NCI-H510A (cell line): Measurements from ENCODE around the gene CYP2B6.
"Not testable (repeated sequence)": the region's sequence is repeated elsewhere in the genome, so short reads cannot be mapped to it uniquely, and the experiment has no call there.

Source experiments
- DNase-seq: peaks from one replicate; lab custom pipeline; 2025; lab: John Stamatoyannopoulos, UW

CYP2B6 gene

GRCh38 chr19:41031916-41032315 is 40.8 kb downstream of the CYP2B6 start:
- no peak for DNase-seq

- not testable (repeated sequence) for DNase-seq
Measured at GRCh38 chr19:41033324-41033723, 42.2 kb downstream of the CYP2B6 start.

- no peak for DNase-seq
Measured at GRCh38 chr19:41039806-41040205, 48.7 kb downstream of the CYP2B6 start.

- DNase-seq = not testable (repeated sequence)
Measured at GRCh38 chr19:41045095-41045494, 54.0 kb downstream of the CYP2B6 start.

GRCh38 chr19:41050426-41050825 is 59.3 kb downstream of the CYP2B6 start:
- DNase-seq = no peak

- not testable (repeated sequence) for DNase-seq
Measured at GRCh38 chr19:41052162-41052561, 61.1 kb downstream of the CYP2B6 start.

GRCh38 chr19:41053331-41053730 is 62.2 kb downstream of the CYP2B6 start:
- DNase-seq = not testable (repeated sequence)

- DNase-seq = no peak
Measured at GRCh38 chr19:41064974-41065569, 74.0 kb downstream of the CYP2B6 start.
